ENCODE data around the gene ELMO1.

ELMO1 gene, protein sequence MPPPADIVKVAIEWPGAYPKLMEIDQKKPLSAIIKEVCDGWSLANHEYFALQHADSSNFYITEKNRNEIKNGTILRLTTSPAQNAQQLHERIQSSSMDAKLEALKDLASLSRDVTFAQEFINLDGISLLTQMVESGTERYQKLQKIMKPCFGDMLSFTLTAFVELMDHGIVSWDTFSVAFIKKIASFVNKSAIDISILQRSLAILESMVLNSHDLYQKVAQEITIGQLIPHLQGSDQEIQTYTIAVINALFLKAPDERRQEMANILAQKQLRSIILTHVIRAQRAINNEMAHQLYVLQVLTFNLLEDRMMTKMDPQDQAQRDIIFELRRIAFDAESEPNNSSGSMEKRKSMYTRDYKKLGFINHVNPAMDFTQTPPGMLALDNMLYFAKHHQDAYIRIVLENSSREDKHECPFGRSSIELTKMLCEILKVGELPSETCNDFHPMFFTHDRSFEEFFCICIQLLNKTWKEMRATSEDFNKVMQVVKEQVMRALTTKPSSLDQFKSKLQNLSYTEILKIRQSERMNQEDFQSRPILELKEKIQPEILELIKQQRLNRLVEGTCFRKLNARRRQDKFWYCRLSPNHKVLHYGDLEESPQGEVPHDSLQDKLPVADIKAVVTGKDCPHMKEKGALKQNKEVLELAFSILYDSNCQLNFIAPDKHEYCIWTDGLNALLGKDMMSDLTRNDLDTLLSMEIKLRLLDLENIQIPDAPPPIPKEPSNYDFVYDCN

DNA sequence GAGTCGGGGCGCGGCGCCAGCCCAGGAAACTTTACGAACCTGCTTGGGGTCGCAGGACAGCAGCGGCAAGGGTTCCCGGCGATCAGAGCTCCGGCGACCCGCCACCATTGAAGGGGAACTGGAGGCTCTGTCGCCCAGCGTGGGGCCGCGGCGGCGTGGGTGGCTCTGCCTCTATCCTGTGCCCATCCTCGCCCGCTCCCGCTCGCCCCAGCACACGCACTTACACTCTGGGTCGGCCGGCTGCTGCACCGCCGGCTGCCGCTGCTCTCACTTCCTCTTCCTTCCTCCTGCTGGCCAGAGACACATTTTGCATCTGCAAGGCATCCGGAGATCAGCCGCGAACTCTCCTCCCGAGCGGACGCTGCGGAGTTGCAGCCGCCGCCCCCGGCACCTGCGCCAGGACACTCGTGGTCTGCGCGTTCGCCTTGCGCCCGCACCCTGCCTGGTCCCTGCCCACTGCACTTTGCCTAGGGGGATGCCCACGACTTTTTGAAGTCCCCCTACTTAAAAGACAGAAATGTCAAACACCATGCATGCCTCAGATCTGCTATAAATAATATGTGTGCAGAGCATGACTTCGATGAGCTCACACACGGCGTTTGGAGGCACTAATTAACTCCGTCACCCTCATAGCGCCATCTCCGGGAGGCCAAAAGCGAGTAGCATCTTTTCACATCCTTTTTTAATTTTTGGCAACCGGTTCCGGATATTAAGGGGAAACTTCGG, at the start of gene ELMO1:
Gene ELMO1, minus strand, starts transcription at position 229 of the 726 bp plus-strand sequence. CDS start 106,174 bp downstream, outside the sequence.
- in situ Hi-C loops (cut with MboI; ENCODE audit: low sequenced_read_pairs) = no loop called here

DNA sequence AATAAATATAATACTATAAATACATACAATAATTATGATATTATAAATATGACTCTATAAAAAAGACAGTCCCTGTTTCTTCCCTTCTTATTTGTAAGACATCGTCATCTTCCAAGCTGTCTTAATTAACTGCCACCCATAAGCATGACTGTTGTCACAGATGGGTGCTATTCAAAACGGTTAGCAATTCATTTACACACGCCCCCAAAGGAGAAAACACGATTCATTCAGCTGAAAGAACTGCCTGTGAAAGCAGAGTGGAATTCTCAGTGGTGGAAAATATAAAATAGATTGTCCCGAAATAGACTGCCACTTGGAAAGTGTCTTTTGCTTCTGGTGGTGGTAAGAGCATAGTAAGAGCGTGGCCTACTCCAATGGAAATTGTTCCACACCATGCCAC, 48.9 kb upstream of the ELMO1 start:
- in situ Hi-C loops (cut with MboI; ENCODE audit: low sequenced_read_pairs) = no loop called here

DNA sequence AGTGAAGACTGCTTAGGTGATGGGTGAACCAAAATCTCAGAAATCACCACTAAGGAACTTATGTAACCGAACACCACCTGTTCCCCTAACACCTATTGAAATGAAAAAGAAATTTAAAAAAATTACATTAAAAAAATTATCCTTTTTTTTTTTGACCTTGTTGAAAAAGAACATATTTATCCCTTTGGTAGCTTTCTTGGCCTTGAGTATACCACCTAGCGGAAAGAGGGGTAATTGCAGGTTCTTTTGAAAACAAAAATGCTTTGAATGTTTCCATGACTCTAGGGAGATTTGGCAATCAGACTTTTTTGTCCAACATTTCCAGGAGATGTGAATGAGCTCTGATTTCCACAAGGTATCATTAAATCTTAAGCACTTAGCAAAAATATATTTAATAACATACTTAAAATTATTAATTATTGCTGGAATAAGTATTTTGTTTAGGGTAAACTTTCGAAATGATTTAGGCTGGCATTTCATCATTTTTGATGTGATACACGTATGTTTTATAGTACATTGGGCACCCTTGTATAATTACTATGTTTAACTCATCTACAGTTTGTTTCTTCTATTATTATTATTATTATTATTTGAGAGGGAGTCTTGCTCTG, 47.0 kb upstream of the ELMO1 start:
- in situ Hi-C loops (cut with MboI; ENCODE audit: low sequenced_read_pairs) = no loop called here

DNA sequence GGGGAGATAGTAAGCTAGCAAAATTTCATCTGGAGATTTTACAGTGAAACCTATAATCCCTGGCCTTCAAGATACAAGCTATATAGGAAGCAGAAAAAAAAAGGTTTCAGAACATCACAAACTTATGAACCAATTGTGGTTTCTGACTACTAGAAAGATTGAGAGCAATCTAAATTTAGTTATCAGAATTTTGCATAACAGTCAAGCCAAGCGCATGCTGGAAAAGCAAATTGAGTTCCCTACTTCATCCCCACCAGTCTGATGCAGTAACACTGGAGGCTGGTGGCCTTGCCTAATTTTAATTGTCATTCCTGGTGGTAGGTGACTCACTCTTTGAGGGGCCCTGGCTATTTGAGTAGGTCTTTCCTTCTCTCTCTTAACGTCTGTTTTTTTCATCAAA, 46.3 kb upstream of the ELMO1 start:
- in situ Hi-C loops (cut with MboI; ENCODE audit: low sequenced_read_pairs) = no loop called here

DNA sequence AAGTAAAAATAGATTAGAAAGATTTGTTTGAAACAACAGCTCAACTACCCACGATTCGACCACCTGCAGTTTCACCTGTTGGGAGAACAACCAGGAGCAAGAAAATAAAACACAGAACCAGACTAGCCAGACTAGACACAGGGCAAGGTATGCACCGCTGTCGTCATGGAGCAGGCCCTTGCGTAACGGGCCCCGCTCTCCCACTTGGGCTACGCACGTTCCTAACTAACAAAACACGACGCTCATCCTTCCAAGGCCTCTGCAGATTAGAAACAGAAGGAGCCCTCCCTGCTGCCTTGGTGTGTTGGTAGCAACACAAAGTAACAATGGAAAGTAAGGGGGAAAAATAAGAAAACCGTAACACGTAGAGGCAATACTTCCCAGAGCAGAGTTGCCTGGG, 45.1 kb upstream of the ELMO1 start:
- in situ Hi-C loops (cut with MboI; ENCODE audit: low sequenced_read_pairs) = no loop called here

DNA sequence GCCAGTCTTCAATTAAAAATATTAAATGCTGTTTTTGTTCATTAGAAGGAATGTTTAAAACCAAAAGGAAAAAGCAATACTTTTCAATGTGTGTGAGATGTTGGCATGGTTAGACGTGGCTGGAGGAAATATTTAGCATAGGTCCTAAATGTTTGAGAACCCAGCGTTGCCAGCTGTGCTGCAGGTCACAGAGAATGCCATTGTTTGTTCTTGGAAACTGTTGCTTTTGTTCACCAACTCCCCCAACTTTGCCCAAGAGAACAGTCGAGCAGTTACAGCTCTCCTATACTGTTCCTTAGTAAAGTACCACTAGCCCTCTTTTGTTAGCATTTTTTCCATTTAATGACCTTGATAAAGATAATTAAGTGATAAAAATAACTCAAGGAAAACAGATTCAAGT, 44.5 kb upstream of the ELMO1 start:
- in situ Hi-C loops (cut with MboI; ENCODE audit: low sequenced_read_pairs) = no loop called here

DNA sequence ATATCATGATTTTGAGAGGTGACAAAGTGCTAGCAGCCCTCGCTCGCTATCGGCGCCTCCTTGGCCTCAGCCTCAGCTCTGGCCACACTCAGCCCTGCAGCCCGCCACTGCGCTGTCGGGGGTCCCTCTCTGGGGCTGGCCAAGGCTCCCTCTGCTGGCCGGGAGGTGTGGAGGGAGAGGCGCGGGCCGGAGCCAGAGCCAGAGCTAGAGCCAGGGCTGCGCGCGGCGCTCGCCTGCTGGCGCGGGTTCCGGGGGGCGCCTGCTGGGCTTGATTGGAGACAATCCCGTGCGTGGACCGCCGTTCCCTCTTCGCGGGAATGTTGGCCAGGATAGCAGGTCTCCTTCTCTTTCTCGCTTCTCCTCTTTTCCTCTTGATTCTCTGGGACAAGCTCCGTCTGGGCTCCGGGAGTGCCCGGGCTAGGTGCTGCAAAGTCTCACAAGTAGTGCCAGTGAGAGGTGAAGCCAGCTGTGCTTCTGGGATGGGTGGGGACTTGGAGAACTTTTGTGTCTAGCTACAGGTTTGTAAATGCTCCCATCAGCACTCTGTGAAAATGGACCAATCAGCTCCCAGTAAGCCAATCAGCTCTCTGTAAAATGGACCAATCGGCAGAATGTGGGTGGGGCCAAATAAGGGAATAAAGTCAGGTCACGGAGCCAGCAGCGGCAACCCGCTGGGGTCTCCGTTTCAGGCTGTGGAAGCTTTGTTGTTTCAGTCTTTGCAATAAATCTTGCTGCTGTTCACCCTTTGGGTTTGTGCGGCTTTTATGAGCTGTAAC, 43.4 kb upstream of the ELMO1 start:
- in situ Hi-C loops (cut with MboI; ENCODE audit: low sequenced_read_pairs) = no loop called here

DNA sequence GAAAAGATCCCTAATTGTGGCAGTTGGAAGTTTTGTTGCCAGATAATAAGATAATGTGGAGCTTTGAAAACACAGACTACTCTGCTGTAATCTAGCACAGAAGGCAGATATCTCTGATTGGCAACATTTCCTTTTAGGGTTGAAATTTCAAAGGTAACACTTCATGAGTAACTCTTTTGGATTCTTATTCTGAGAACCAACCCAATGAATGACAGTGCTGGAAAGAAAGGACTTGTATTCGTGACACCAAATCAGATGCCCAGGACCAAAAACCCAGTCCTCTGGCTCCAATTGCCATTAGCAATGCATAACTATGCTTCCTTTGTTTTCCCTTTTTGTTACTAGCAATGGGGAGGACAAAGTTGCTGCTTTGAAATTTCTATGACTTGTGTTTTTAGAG, 41.0 kb upstream of the ELMO1 start:
- in situ Hi-C loops (cut with MboI; ENCODE audit: low sequenced_read_pairs) = no loop called here

DNA sequence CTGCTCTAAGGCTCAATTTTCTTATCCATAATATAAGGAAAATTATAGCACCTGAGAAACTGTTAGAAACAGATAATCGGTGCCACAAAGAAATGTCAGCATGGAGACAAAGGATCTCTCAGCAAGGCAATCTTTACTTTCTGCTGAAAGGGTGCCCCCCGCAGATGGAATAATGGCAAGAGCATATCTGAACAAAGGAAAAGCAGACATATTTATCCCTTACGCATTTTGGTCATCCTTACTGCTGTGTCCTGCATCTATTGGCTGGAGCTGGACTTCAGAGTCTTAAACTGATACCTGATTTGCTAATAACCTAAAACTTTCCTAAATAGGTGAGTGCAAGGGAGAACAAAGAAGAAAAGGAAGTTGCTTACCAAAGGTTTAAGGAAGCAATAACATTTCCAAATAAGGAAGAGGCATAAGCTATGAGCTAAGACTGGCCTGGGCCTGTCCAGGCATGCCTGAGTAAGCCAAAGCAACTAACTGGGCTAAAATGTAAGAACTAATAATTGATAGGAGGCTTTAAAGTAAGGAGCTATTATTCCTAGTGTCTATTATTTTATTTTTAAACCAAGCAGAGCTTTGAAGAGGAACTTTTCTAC, 39.6 kb upstream of the ELMO1 start:
- in situ Hi-C loops (cut with MboI; ENCODE audit: low sequenced_read_pairs) = no loop called here

DNA sequence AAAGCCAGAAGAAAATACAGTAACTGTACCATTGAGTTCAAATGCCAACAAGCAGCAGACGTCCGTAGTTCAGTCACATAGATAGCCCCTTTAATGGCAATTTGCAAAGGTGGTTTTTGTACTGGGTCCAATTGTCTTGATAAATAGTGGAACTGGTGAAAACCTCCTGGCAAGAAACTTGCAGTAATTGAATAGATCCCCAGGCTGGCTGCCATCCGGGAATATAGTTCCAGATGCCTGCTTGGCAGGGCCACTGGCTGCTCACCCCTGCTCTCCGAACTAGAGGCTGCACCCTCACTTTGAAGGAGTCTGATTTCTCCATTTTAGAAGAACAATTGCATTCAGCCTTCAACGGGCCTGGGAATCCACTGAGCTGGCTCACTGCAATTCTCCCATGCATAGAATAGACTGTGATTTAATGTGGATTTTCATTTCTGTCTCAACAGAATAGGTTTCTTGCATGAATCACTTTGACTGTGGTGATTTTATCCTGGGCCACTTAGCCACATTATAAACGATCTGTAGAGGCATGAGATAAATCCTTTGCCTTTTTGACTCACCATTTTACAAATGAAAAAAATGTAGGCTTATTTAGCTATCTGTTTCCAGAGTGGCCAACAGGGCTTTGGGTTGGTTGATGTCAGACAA, 35.9 kb upstream of the ELMO1 start:
- in situ Hi-C loops (cut with MboI; ENCODE audit: low sequenced_read_pairs) = no loop called here

DNA sequence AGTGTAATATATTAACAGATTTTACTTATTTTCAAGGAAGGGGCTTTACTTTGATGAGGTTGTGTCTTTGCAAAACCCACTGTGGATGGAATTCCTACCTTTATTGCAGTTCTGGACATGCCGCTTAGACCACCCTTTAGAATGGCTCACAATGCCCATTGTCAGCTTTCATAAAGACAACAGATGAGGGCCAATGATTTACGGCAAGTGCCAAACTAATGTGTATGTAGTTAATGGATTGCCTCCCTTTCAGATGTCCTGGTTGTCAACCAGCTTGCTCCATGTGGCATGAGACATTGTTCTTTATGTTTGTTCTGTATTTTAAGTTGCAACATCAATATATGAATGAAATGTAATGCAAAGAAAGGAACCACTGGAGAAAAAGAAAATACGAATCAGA, 35.0 kb upstream of the ELMO1 start:
- in situ Hi-C loops (cut with MboI; ENCODE audit: low sequenced_read_pairs) = no loop called here

DNA sequence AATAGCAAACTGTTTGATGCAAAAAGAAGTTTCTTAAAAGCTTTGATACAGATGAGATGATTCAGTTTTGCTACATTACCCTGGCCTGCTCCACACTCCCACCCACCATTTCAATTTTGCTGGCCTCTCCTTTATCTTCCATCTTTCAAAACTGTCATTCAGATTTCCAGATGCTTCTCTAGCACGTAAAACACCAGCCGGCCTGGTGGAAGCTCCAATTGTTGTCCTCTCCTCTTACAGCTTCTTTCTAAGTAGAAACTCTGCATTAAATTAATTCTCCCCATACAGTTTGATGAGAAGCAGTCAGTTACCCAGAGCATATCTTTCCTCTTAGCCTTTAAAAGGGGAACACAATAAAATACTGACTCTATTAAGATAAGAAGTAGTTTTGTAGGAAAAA, 34.3 kb upstream of the ELMO1 start:
- in situ Hi-C loops (cut with MboI; ENCODE audit: low sequenced_read_pairs) = no loop called here

DNA sequence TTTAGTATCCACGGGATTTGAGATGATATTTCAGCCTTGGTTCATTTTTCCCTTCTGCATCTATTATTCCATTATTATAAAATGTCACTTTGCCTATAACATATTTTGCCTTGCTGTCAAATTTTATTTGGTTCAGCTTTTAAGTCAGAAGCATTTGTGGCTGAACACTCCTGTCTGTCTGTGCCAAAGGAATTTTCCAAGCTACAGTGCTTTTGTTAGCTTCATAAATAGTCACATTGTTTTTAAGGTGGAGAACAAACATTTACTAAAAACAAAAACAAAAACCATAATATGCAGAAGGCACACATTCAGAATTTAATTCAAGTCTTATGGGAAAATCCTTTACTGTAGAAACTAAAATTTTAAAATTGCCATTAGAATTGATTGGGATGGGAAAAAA, 33.8 kb upstream of the ELMO1 start:
- in situ Hi-C loops (cut with MboI; ENCODE audit: low sequenced_read_pairs) = no loop called here

DNA sequence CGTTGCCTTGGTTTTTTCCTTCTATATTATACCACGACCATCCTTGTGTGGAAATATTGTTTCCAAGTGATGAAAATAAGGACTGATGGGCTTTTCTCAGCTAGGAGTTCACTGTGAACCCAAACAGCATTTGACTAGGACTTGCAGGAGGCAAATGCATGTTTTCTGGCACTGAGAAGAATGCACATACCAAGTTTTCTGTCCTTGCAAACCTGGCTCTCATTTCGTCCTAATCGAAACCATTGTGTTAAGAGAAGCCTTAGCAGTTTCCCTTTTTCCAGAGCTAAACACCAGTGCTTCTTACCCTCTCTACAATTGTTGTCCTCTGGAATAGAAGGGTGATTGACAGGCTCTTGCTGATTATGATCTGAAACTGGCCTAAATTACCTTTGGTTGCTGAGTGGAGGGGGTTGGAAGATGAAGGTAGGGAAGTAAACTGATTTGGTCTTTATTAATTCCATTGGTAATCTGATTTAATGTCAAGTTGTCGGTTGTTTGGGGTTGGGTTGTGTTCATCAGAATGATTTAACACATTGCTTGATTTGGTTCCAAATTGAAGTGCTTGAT, 33.1 kb upstream of the ELMO1 start:
- in situ Hi-C loops (cut with MboI; ENCODE audit: low sequenced_read_pairs) = no loop called here

DNA sequence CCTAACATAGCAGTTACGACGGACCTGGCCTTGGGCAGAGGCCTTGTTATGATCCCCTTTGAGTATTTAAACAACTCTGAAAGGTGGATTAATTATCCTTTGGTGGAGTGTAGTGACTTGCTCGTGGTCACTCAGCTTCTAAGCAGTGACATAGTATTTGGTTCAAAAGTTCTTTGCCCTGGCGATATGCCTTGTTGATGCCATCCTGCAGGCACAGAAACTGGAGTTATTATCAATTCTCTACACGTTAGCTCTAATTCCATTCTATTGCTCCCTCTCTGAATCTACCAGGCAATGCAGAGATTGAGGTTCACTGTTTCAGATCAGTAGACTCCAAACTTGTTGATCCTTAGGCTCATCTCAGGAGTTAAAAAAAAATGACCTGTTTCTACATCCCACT, 32.5 kb upstream of the ELMO1 start:
- in situ Hi-C loops (cut with MboI; ENCODE audit: low sequenced_read_pairs) = no loop called here

DNA sequence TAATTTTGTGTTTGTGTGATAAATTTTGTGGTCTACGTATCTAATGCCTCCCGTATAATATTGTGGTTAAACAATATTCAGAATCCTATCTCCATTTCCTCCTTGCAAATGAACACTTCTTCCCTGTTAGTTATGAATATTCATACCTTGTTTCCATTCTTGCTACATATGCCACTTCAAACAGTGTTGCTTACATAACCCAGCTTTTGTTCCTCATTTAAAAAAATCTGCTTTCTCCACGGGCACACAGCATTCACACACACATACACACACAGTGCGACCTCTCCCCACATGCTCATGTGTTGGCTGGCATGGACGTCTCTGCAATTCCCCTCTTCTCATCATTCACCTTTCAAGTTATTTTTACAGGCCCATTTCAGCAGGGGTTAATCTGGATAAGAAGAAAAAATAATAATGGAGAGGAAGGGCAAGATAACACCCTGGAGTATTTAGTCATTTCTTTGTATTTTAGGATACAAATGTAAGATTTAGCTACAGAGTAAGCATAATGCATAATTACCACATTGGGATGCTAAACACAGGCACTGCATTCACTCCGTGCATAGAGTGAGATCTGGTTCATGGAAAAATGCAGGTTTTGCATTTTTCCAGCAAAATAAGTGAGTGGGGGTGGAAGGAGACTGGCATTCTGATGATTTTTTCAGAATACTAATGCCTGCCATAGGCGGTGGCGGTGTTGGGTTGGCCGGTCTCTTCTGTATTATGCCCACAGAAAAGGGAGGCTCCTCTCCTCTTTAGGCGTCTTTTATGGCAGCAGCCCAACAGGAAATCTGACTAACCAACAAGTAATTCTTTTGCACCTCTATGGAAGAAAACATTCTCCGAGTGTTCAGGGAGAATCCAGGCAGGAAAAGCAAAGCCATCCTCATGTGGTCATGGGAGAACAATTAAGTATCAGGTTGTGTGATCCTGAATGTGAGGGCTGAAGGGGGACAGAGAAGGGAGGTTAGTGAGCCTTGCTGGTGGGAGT, 31.7 kb upstream of the ELMO1 start:
- in situ Hi-C loops (cut with MboI; ENCODE audit: low sequenced_read_pairs) = no loop called here

DNA sequence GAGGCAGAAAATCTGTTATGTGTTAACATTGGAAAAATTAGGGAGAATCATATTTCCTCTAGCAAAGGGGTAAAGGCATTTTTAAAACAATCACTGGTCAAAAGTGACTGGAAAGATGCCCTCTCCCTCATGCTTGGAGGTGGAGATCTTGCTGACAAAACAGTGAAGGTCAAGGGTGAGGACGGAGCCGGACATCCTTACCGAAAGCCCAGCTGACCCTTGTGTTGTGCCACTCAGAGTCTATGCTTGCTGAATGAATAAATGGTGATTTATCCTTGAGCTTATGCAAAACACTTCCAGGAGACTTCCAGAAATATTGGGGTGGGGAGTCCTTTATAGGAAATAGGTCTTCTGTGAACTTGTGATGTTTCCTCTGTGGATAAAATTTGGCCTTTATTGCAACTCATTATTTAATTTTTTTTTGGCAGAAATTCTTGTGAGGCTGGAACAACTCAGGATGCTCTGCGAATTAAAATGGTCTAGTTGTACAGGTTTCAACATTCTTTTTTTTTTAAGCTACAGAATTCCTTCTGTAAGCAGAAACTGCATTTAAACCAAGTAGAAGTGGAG, 28.3 kb upstream of the ELMO1 start:
- in situ Hi-C loops (cut with MboI; ENCODE audit: low sequenced_read_pairs) = no loop called here

DNA sequence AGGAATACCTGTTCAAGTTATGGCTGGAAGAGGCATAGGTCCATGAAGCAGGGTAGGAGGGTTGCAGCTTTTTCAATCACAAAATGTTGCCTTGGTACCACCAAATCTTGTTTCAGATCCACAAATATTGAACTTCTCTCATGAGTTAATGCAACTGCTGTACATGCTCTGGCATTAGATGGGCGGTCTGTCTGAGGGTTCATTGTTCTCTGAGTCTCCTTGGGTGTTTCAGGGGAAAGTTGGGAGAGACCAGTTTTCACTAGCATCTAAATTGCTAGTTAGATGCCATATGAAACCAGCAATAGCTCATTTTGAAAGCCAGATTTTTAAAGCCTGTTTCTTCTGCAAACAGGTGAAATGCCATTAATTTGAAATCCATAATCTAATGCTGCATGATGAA, 27.8 kb upstream of the ELMO1 start:
- in situ Hi-C loops (cut with MboI; ENCODE audit: low sequenced_read_pairs) = no loop called here

Measured in hTERT RPE-1 (cell line).